Stimulated activated CD8-positive, alpha-beta memory T cell treated with anti-CD3 and anti-CD28 coated beads, Interleukin-7, amount 100 ng/mL, for 24 hours (primary cell): Measurements from ENCODE around the gene XPR1.
A peak's percentile ranks its signal among the peaks of the same experiment; 100 is the strongest.

Source experiments
- DNase-seq: peaks from one replicate; pipeline ENCODE4 v3.0.0-alpha.2; 2020; ENCODE audit warnings: low read depth

Gene XPR1

DNA sequence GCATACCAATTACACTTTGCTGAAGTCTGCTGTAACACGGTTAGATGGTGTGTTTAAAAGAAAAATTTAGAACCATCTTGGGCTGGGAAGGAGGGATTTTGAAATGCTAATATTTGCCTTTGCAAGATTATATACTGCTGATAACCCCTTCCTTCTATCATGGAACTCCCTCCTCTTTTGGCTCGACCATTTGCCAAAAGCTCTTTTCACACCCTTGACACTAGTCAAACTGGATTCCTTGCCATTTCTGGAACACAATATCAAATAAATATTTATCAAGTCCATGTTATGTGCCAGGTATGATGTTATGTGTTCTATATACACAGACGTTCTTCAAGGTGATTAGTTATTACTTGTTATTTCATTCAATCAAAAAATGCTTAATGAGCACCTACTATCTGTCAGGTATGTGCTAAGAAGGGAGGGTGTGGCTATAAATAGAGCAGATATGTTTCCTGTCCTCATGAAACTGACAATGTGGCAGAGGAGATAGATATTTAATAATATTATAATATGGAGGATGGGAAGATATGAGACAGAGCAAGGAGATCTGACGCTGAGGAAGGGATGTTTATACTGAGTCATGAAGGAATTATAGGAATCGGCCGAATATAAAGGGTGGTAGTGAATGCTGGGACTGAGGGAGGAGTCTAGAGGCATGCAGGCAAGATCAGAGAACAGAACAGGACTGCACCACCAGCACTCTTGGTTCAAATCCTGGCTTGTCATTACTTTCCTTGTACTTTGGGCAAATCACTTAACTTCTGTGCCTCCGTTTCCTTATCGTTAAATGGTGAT lies 16.1 kb upstream of the XPR1 start:
- no peak for DNase-seq

DNA sequence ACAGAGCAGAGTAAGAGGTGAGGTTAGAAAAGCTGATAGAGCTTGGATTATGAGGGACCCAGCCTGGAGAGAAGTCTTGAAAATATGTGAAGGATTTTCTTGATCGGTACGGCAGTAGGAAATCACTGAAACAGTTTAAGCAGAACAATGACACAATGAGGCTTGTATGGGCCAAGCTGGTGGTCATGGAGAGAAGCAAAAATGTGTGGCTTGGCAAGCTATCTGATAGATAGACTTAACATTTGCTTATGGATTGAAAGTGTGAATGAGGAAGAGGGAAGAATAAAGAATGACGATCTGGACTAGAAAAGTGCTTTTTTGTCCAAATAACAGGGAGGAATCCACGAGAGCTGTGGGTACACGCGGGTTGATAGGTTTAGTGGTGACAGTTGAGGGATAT lies 15.4 kb upstream of the XPR1 start:
- DNase-seq, result no peak

DNA sequence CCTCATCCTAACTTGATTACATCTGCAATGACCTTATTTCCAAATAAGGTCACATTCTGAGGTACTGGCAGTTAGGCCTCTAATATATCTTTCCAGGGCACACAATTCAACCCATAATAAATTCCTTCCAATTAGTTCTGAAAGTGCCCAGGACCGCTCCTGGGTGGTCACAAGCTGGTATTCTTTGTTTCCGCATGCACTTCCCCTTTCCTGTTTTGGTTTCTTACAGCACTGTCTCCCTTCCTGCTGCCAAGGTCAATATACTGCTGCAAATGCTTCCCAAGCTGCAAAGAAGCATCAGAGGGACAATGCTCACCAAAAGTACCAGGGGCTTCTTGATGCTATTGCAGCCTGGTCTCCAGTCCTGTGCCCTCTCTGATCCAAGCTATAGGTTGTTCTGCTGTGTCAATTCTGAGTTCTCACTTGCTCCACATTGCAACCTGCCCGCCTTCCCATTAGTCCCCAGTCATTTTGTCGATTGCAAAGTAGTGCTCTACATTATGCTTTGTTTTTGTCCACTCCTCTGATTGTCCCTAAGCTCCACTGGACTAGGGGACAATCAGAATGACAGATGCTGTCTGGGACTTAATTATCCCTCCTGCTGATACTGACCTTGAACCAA lies 13.9 kb upstream of the XPR1 start:
- DNase-seq, result no peak

DNA sequence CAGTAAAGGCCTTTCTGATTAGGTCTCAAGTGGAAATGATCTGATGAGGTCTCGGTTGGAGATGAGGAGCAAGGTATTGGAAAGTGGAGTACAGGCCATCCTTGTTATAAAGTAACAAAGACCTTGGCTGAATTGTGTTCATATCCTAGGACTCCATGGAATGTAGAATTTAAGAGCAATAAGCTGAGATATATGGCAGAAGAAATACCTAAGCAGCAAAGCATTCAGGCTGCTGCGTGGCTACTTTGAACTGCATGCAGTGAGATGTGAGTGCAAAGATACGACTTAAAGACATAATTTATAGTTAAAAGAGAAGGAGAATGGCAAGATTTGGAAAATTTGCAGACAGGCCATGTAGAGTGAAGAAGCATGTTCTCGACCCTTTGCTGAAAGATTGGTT lies 11.2 kb upstream of the XPR1 start:
- no peak for DNase-seq

DNA sequence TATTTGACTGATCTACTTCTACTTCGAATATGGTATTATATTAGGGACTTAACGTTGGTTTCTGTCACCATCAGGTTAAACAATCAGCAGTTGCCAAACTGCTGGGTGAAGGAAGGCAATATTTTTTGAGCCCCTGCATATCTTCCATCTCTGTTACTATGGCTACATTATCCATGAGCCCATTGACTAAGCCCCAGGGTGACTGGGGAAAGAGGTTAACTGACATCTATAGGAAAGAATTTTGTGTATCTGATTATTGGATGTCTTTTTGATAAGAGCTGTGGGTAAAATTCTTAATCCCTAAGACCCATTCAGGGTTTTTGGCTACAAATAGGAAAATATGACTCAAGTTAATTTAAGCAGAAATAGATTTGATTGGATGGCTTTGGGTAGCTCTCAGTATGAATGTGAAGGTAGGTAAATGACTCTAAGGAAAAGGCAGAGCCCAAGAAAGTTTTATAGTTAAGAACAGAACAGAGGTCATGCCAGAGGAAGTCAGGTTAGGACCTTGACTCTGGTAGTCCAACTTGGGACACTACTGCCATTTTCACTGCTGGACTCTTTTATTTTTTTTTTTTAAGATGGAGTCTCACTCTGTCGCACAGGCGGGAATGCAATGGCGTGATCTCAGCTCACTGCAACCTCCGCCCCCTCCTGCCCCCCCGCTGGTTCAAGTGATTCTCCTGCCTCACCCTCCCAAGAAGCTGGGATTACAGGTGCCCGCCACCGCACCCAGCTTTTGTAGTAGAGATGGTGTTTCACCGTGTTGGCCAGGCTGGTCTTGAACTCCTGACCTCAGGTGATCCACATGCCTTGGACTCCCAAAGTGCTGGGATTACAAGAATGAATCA lies 8.9 kb upstream of the XPR1 start:
- DNase-seq, result no peak

DNA sequence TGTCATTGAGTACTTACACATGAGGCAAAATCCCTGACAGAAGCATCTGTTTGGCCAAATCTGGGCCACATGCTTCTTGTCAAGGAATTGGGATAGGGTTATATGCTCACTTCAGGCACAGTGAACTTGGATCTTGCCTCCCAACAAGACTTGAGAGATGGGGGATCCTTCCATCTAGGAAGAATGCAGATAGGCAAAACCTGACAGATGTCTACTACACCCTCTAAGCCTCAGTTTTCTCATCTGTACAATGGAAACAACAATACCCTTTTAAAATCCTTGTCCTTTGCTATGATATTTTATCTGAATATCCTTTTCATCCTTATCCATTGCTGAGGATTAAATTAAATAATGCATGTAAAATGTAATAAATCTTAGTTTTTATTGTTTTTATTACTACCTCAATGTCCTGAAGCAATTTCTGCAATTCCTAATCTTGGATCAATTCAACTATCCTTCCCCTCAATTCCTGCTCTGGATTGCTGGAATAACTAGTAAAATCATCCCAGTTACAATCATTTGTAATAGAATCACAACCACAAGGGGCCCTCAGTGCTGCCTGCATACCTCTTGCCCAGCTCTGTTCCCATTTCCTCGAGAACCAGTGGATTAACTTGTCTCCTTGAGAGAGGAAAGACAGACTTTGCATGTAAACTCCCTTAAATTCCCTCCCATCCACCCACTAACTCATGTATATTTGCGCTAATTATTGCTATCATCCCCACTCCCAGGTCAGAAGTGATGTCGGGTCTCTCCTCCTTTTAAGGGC lies 8.1 kb upstream of the XPR1 start:
- DNase-seq, result no peak

DNA sequence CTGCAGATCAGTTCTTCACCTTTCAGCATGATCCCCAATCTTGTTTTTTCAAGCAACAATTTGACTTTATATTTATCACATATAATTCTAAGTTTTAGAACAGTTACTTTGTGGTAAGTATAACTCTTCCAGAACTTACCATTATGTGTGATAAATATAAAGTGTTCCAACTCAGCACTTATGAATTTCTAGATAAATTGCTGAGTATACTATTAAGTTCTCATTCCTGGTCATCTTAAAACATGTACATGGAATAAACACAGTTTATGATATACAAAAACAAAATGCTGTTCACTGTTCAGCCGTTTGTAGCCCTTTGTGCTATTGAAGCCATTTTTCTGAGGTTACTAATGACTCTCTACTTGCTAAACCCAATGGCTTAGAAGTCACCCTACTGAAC lies 5.1 kb upstream of the XPR1 start:
- DNase-seq, result no peak

DNA sequence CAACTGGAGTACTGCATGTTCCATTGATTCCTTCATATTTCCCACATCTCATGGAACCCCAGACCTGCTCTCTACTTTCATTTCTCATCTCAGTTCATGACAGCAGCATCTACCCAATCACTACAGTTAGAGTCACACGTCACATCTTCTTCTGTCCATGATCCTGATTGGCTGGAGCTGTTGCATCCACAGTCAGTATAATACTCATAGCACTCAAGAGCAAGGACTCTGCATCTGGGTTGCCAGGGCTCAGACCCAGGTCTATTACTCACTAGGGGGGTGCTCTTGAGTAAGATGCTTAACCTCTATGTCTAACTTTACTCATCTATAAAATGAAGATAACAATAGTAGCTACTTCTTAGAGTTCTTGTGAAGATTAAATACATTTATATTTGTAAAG lies 4.4 kb upstream of the XPR1 start:
- DNase-seq, result no peak

DNA sequence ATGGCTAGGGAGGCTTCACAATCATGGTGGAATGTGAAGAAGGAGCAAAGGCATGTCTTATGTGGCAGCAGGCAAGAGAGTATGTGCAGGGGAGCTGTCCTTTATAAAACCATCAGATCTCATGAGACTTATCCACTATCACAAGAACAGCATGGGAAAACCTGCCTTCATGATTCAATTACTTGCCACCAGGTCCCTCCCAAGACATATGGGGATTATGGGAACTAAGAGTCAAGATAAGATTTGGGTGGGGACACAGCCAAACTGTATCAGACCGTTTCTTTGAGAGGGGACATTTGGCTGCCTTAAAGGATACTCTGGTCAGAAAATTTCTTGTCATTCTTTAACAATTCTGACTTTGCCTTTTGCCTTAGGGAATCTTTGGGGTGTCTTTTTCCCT lies 3.2 kb upstream of the XPR1 start:
- DNase-seq, result no peak

DNA sequence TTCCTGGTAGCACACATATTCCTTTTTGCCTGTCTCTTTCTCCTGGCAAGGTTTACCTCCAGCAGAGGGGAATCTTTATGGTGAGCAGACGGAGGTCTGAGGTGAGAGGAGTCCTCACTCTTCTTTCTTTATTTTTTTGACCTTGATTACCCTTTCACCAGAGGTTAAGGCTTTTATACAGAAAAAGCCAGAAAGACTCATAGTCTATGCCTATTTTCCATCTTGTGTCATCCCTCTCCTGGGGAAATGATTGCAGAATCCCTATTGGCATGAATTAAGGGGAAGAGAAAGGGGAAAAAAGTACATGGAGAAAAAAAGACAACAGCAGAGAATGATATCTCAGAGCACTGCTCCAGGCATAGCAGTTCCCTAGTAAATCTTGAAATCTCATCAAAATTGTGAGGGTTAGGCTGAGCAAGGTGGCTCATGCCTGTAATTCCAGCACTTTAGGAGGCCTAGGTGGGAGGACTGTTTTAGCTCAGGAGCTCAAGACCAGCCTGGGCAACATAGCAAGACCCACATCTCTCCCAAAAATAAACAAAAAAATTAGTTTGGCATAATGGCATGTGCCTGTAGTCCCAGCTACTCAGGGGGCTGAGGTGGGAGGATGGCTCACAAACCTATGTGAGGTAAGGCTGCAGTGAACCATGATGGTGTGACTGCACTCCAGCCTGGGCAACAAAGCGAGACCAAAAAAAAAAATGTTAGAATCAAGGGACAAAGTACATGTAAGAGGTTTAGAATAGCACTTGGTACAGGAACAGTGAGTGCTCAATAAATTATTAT lies 1.2 kb upstream of the XPR1 start:
- DNase-seq, result no peak

DNA sequence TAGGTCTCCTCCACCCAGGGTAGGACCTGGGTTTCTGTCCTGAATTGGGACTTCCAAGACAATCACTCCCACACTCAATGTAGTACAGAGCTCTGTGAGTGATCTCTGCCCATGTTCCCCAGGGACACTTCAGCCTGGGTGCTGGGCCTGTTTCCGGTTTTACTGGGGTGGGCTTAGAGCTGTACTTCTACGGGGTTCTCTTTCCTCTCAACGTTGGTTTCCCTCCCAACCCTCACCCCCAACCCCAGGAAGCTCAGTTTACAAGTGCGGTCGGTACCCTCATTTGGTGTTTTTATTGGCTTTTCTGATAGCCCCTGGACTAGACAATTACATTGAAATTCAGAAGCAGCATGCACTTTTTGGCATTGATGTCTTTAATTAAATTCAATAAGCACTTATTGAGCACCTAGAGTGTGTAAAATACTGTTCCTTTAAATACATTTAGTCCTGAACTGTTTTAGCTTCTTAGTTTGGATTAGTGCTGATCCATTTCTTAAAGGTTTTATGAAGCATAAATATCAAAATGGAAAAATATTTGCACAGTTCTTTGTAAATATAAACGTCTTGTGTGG lies 542 bp upstream of the XPR1 start:
- no peak for DNase-seq

DNA sequence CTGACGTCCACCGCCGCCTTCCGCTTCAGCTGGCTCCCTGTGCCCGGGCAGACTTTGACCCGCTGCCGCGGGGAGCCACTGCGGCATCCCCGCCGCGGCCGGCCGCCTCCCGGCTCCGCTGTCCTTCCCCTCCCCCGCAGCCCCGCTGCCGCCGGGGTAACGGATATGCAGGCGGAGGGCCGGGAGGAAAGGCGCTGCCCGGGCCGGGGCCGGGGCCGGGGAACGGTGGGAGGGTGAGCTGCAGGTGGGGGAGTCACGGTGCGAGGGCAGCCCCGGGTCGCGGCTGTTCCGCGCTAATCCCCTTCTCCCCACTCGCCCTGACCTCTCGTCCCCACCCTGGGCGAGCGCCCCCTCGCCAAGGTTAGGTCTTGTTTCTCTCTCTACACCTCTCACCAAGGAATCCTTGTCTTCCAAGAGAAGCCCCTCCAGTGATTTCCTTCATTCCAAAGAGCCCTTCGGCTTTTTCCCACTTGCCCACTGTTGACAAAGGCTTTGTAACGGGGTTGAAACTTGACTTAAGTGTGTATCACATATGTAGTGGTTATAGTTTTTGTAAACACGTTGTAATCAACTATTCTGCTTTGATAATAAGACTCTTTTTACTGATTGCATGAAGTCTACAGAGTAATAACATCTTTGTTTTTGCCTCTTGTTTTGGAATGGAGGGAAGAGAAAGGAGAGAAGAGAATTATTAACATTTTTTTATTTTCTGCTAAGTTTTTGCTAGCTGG lies 669 bp downstream of the XPR1 start:
- peak; percentile 21 for DNase-seq

DNA sequence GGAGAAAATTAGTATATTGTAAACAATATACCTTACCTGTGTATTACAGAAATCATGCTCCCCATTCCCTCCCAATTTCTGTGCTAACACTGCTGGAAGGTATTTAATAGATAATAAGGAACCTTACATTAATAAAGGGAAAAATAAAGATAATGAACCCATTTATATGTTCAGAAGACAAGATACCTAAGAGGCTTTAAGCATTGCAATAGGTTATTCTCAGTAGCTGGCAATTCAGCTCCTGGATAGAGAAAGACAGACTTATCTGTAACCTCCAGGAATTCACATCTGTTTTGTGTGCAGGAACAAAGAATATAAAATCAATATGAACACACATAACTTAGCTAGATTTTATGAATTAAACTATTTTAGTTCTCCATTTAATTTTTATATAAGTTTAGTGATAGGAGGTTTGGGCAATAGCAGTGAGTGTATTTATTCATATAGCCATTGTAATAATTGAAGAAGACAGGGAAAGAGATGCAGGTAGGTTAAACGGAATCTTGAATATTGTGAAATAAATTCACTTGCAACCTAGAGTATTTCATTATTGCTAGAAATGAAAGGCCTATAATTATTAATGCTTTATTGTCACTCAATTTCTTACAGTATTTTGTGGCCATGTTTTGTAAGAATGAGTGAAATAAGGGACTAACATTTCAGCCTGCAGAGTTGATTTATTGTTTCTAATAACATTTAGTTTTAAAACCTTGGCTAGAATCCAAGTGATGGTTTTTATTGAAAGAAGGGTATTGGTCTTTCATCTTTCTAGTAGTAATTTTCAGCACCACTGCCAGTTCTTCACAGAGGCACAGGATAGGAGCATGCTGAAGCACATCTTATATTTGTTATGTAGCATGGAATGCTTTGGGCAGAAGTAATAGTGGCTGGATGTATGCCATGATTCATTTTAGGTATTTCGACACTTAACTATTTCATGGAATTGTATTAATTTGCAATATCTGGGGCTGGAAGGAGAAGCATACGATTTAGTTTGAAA lies 1.5 kb downstream of the XPR1 start:
- no peak for DNase-seq

DNA sequence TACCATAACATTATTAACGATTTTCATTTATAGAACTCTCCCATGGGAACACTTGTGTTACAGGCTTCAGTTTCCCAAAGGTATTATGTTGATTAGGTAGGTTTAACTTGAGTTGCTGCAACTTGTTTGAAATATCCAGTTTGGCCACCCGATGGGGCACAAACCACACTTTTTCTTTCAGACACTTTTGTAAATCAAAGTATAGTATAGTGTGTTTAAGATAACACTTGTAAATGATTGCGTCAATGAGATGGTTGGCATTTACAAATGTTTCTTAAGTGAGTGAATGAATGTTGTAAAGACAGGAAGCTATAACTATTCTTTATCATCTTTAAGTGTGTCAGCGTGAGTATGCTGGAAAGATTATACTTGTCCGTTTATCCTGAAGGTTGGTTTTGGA lies 4.3 kb downstream of the XPR1 start:
- DNase-seq, result no peak

DNA sequence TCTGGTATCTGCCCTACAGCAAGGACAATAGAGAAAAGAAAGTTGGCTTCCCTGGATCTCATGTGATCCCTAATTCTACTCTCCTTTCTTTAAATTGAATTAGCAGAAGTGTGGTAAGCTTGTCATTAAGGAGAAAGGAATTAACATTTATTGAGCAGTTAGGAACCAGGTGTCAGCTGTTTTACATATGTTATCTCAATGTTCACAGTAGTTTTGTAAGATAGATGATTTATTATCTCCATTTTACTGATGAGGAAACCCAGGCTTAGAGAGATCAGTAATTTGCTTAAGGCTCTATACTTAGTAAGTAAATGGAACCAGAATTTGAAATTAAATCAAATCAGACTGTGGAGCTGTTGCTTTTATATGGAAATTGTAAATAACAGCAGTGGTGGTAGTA lies 8.0 kb downstream of the XPR1 start:
- no peak for DNase-seq

DNA sequence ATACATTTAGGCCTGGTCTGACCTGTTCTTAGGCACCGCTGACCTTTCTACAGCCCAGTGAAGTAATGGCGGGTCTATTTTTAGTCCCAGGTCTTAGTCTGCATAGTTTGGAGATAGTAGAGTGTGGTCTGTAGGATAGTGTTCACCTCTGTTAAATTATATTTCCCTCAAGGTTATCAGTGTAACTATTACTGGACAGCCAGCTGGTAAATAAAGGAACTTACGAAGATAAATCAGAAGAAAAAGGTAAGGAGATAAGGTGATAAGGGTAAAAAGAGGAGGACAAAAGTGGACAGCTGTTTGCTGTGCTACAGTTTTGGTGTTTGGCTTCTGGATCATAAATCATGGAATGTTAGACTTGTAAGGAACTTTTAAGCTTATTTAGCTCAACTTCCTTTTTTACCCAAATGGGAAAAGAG lies 8.7 kb downstream of the XPR1 start:
- DNase-seq, result no peak

DNA sequence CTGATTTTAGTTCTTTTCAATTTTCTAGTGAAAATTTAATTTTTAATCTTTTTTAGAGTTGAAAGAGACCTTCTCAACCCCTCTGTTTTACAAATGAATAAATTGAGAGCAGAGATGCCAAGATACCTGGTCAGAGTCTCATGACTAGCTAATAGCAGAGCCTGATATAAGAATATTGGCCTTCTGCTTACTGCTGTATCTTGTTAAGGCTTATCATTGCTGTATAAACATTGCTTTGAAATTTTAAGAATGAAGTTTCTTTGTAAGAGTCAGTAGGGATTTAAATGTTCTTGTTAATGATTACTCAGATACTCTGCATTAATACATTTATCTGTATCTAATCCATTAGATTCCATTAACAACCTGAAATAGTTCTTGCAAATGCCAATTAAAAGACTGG lies 9.8 kb downstream of the XPR1 start:
- DNase-seq, result no peak

DNA sequence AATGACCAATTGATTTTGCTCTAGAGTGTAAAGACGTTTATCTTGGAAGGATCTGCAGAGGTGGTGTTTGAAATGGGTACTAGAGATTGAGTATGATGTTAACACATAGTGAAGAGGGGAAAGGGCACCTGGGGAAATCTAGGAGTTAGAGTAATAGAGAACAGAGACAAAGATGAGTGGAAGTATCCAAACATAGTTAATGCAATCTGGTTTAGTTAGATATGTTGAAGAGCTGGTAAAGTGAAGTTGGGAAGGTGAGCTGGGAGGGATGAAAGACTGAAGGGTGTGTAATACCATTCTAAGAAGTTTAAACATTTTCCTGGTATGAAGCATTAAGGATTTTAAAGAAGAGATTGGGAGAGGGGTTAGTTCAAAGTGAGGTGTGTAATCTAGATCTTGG lies 11.0 kb downstream of the XPR1 start:
- DNase-seq, result no peak

DNA sequence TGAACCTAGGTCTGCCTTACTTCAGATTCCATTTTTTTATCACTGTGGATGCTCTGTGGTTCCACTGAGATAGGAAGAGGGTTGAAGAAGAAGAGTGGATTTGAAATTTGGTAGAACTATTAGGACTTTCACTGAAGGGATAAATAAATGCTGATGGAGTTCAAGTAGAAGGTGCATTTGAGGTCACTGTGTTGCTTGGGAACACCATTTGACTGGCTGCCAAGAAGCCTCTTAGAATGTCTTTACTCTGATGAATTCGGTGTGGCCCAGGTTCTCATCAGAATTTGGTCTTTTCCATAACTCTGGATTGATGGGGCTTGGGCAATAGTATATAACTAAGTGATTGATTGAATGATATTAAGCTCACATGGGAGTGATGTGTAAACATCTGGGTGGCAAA lies 11.9 kb downstream of the XPR1 start:
- no peak for DNase-seq
